ENCODE measurements around the gene HS3ST5.

GRCh38 chr6:114155763-114156162 lies 187.1 kb downstream of the HS3ST5 start:
- TF ChIP-seq CTCF (IDR thresholded peaks at IDR 0.05) (no peak), POLR2A (IDR thresholded peaks at IDR 0.05) (no peak)

Data from thyroid gland (tissue), 4 donors.